K562 treated with DMSO at 1 percent for 48 hours (cell line): ENCODE data around the gene LIPC. TPM values are rescaled to one million over a fixed set of nuclear protein-coding genes. Genes with fewer than 3 reads are reported as not detected.

Experiments
- total RNA-seq: library from RNA; unstranded; fragments of 300-600 nt; gene quantifications from 2 replicates; pipeline ENCODE4 v1.2.3, GENCODE V29; 2022; ENCODE audit warnings: low replicate concordance; ENCODE audit errors: extremely low read depth

The LIPC gene
- not detected in 2 replicates for total RNA-seq

DNA sequence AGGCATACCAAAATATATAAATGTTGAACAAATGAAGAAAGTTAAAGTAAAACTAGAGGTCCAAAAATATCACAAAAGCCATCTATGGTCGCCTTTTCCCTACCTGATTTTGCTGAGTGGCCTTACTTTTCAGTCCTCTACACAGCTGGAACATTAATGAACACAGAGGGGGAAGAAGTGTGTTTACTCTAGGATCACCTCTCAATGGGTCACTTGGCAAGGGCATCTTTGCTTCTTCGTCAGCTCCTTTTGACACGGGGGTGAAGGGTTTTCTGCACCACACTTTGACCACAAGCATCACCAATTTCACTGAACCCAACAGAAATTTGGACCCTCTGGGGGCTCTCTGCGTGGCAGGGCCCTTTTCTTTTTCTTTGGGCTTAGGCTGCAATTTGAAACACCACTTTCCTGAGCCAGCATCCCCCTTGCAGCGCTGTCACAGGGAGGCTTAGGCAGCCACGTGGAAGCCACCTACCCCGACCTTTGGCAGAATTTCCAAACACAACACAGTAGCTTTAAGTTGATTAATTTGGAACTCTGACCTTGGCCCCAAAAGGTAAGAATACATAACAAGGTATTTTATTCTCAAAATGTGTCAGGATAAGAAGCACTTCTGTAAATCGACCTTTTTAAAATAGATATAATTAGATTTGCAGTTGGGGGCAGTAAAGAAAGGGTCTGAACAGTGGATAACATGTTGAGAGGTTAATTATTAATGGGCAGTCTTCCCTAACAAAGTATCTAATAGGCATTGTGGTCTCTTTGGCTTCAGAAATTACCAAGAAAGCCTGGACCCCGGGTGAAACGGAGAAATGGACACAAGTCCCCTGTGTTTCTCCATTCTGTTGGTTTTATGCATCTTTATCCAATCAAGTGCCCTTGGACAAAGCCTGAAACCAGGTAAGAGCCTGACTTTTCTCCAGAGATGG is at the start of gene LIPC:
Gene LIPC, plus strand, starts transcription at position 771 of the 929 bp plus-strand sequence. Its CDS starts 42 bp downstream, at position 813.

